Stimulated activated CD4-positive, alpha-beta T cell treated with anti-CD3 and anti-CD28 coated beads, TNF-alpha, amount 100 ng/mL, for 4 hours (primary cell): ENCODE results near the gene NBPF14.
"Not testable (repeated sequence)": the region's sequence is repeated elsewhere in the genome, so short reads cannot be mapped to it uniquely, and the experiment has no call there.

Experiments
- DNase-seq, 3 experiments: peaks; one replicate each; pipeline ENCODE4 v3.0.0-alpha.2; 2020; ENCODE audit warnings: low read depth in 3 of 3

Gene NBPF14

GRCh38 chr1:148595911-148596310, at the start of gene NBPF14:
TSS of gene NBPF14 (minus strand) at chr1:148596011. CDS start at chr1:148595717, 294 bp downstream.
- DNase-seq: not testable (repeated sequence)

GRCh38 chr1:148625451-148625850, 29.6 kb upstream of the NBPF14 start:
- not testable (repeated sequence) for DNase-seq

DNA sequence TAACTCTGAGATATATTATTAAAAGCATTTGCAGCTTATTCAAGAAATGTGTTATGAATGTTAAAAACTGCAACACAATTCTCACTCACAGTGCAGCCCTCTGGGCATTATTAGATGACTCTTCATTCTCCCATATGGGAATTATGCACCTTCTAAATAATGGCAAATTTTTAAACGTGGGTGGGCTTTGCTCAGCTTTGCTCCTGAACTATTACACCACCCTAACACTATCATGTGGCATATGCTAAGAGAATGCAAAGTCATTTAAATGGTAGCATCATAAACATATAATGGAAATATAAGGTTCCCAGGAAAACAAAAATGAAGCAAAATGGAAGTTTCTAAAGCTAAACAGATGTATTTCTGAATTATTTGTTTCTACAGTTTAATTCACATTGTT, 22.4 kb upstream of the NBPF14 start:
- DNase-seq: not testable (repeated sequence)

GRCh38 chr1:148605266-148605665, 9.5 kb upstream of the NBPF14 start:
- DNase-seq: not testable (repeated sequence)

GRCh38 chr1:148595360-148595759, 451 bp downstream of the NBPF14 start:
- not testable (repeated sequence) for DNase-seq

- not testable (repeated sequence) for DNase-seq
These were observed 4.7 kb downstream of the NBPF14 start for GRCh38 chr1:148591098-148591497.

DNA sequence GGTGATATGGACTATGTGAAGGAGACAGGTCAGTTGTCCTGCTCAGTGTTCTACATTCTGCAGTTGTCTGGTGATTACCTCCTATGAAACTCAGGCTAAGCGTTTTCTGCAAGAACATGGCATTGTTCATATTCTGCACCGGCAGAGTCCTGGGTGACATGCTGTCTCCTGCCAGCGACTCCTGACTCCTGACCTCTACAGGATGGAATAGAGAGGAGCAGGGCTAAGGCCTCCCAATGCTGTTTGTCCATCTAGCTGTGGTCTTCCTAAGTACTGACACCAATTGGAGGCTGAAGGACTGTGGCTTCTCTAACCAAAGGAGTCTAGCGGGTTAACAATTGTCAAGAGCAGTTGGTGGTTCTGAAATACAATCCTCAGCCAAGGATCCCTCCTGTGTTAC, 63.7 kb downstream of the NBPF14 start:
- not testable (repeated sequence) for DNase-seq

DNA sequence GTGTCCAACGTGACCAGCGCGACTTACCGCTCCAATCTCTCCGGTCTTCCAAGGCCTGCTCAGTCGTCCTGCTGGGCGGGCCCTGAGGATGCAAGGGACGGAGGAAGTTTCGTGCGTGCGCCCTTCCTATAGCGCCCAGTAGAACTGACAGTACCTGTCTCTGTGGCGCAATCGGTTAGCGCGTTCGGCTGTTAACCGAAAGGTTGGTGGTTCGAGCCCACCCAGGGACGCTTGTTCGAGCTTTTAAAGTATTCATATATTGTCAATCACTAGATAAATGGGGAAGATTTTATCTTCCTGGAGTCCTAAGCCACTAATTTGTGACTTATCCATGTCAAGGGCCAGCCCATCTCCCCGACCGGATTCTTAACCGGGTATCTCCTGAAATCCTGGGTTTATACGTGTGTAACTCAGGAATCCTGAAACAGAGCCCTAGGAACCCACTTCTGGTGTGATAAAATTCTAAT, 66.7 kb downstream of the NBPF14 start:
- DNase-seq: peak; percentile 41 to 50 (median 49)

DNA sequence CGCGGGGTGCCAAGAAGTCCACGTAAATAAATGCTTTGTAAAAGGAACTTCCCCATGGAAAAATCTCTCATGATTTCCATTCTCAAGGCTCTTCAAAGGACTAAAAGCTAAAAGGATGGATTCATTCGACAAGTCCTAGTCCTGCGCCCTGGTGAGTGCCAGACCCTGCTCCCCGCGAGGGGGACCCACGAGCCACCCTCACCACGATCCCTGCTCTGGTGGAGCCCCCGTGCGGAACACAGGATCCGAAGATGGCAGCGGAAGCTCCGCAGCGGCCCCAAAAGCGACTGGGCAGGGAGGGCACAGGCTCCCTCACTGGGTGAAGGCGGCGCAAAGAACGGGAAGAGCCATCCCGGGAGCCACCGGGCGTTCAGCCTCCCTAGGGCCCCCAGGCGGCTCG, 67.2 kb downstream of the NBPF14 start:
- DNase-seq: not testable (repeated sequence)

GRCh38 chr1:148526587-148526986, 69.2 kb downstream of the NBPF14 start:
- DNase-seq: not testable (repeated sequence)

GRCh38 chr1:148523205-148524144, 72.3 kb downstream of the NBPF14 start:
- not testable (repeated sequence) for DNase-seq

DNA sequence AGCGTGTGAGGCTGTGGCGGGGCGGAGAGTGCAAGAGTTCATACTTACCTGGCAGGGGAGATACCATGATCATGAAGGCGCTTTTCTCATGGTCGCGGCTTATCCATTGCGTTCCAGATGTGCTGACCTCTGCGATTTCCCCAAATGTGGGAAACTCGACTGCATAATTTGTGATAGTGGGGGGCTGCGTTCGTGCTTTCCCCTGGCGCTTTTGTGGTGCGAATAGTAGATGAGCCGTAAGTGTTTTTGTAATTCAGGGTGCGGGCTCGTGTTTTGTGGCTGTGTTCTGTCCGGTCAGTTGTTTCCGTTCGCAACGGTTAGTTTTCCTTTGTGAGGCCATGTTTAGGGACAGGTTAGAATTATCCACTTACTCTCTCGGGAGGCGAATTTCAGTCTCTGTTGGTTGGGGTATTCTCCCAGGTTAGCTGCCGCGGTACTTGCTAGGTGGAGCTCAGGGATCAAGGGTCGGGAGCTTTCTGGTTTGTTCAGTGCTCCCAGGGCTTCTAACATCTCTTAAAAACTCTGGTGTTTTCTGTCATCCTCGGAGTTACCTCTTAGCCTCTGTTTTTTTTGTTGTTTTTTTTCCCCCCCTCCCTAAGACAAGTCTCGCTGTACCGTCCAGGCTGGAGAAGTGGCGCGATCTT, 73.1 kb downstream of the NBPF14 start:
- DNase-seq: peak; percentile 66 to 79 (median 69)

DNA sequence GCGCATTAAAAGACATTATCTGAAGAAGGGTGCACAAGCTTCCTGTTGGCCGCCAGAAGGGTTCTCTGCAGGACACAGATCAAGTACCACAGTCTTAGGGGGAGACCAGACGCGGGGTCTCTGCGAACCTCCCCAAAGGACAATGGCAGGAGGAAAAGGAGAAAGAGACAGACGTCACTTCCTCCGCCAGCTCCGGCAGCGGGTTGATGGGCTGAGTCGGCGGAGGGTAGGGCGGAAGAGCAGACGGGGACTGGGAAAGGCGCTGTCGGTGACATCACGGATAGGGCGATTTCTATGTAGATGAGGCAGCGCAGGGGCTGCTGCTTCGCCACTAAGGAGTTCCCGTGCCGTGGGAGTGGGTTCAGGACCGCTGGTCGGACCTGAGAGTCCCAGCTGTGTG, 73.7 kb downstream of the NBPF14 start:
- DNase-seq: peak; percentile 50 to 70 (median 66)

GRCh38 chr1:148514310-148514709, 81.5 kb downstream of the NBPF14 start:
- not testable (repeated sequence) for DNase-seq

DNA sequence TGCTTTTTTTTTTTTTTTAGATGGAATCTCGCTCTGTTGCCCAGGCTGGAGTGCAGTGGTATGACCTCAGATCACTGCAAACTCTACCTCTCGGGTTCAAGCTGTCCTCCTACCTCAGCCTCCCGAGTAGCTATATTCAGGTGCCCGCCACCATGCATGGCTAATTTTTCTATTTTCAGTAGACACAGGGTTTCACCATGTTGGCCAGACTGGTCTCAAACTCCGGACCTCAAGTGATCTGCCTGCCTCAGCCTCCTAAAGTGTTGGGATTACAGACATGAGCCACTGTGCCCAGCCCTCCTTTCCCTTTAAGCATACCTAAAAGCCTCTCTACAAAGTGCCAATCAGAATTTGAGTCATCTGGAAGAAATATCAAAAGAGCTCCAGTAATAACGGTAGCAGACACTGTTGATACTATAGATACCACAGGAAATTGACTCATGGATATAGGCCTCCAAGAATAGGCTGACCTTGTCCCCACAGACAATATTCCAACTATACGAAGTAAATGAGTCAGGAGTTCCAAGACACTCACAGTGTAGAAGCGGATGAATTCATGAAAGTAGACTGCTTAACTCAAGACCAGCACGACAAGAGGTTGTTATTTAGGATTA, 83.1 kb downstream of the NBPF14 start:
- not testable (repeated sequence) for DNase-seq

DNA sequence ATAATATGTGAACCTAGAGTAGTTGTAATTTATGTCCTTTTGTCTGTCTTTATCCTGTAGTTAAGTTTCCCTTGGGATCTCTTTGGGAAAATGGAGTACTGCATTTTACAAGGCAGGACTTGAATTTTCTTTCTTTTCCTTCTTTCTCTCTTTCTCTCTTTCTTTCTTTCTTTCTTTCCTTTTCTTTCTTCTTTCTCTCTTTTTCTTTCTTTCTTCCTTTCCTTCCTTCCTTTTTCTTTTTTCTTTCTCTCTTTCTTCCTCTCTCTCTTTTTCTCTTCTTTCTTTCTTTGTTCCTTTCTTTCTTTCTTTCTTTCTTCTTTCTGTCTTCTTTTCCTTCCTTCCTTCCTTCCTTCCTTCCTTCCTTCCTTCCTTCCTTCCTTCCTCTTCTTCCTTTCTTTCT, 101.9 kb downstream of the NBPF14 start:
- DNase-seq: not testable (repeated sequence)

GRCh38 chr1:148483029-148483428, 112.8 kb downstream of the NBPF14 start, which contains the start of gene PPIAL4G:
TSS of gene PPIAL4G (minus strand) at chr1:148483302. CDS start at chr1:148483252, 50 bp downstream.
- DNase-seq: not testable (repeated sequence)
